NCI-H526 (cell line): ENCODE measurements around the gene EIF4A3.
A peak's percentile ranks its signal among the peaks of the same experiment; 100 is the strongest.

Experiments used
- DNase-seq, 2 experiments: peaks; one replicate each; lab custom pipeline; 2025; lab: John Stamatoyannopoulos, UW

EIF4A3 gene

DNA sequence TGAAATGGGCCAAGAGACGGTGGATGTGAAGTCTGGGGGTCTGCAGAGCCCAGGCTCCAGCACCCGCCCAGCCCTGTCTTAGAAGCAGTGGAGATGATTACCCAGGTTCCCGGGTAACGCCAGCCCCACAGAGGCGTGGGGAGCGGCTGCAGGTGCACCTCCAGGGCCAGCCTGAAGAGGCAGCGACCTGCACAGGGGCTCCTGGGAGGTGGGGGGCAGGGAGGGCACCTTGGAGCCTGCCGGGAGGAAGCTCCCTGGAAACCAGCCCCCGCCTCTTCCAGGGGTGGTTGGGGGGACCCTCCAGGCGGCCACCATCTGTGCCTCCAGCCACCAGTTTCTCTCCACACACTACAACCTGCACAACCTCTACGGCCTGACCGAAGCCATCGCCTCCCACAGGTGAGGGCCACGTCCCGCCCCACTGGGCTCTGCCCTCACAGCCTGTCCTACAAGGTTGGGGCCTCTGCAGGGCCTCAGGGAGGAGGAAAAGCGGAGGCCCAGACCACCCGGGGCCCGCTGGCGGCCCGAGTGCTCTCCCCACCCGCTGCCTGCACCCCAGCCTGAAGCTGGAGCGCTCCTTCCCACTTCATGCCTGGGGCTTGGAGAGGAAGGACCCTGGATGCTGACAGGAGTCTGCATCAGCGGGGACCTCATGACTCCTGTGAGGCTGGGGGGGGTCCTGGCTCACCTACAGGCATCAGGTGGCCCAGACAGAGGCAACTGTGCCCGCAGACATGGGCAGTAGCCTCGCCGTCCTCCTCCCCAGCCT, 35.0 kb downstream of the EIF4A3 start:
- peak in 1 of 2 experiments; percentile 21 for DNase-seq

- no peak for DNase-seq
Observed at GRCh38 chr17:80110927-80111701, 35.8 kb downstream of the EIF4A3 start.

GRCh38 chr17:80110447-80110812, 36.5 kb downstream of the EIF4A3 start:
- no peak for DNase-seq

- DNase-seq: peak in 1 of 2 experiments; percentile 55
Observed at GRCh38 chr17:80109713-80110446, 37.0 kb downstream of the EIF4A3 start.

DNA sequence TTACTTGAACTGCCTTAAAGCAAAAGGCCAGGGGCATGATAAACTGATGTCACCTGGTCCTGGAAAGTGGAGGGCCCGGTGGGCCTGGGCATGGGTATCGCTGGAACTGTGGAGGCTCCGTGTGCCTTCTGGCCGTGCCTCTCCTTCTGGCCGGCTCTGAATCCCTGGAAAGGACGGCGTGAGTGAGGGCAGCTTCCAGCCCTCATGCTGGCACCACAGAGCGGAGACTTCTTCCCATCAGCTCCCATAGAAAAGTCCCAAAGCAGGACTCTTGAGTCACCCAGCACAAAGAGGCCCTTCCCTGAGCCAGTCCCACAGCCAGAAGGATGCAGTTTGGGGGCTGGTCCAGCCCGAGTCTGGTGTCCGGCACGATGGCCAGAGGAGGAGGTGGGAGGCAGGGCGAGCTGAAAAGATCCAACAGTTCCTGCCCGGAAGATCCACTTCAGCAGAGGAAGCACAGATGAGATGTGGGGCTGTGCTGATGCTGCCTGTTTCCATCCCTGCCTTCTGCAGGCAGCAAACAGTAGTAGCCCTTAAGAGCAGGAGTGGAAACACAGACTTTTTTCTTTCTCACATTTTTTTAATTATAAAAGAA, 37.8 kb downstream of the EIF4A3 start:
- no peak for DNase-seq

- no peak for DNase-seq
Observed at GRCh38 chr17:80108036-80108971, 38.6 kb downstream of the EIF4A3 start.

- DNase-seq: no peak
Observed at GRCh38 chr17:80107231-80108021, 39.5 kb downstream of the EIF4A3 start.

DNA sequence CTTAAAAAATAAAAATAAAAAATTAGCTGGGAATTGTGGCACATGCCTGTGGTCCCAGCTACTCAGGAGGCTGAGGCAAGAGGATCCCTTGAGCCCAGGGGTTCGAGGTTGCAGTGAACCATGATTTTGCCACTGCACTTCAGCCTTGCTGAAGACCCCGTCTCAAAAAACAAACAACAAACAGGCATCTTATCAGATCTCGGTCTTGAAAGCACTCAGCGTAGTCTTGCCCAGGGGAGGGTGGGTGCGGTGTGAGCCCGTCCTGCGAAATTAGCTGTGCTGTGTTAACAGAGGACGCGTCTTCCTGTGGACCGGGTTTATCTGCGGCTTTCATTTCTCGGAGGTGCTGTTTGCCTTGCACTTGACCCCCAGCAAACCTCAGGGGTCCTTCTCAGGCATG, 40.2 kb downstream of the EIF4A3 start:
- no peak for DNase-seq

DNA sequence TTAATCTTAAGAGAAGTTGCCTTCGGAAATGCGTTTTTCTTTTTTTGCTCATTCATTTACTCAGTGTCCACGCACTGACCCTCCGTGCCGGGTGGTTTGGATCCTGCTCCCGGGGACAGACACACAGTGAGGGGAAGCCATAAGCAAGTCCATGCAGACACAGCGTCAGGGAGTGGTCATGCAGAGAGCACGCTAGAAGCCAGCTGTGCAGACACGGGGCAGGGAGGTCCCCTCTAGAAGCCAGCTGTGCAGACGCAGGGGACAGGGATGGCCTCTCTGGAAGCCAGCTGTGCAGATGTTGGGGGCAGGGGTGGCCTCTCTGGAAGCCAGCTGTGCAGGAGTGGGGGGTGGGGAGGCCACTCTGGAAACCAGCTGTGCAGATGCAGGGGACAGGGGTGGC, 40.8 kb downstream of the EIF4A3 start:
- no peak for DNase-seq

DNA sequence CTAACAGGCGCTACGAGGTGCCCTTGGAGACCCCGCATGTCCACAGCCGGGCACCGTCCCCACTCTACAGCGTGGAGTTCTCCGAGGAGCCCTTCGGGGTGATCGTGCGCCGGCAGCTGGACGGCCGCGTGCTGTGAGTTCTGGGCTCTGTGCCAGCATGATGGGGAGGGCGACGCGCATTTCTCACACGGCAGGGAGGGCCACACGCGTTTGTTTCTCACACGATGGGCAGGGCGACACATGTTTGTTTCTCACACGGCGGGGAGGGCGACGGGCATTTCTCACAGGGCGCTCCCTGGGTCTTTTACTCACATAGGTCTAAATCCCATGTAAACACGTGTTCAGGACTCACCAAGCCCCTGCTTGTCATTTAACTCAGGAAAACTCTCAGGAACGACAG, 41.2 kb downstream of the EIF4A3 start:
- DNase-seq: no peak

DNA sequence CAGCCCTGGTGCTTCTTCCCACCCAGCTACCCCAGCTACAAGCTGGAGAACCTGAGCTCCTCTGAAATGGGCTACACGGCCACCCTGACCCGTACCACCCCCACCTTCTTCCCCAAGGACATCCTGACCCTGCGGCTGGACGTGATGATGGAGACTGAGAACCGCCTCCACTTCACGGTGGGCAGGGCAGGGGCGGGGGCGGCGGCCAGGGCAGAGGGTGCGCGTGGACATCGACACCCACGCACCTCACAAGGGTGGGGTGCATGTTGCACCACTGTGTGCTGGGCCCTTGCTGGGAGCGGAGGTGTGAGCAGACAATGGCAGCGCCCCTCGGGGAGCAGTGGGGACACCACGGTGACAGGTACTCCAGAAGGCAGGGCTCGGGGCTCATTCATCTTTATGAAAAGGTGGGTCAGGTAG, 42.0 kb downstream of the EIF4A3 start:
- no peak for DNase-seq

DNA sequence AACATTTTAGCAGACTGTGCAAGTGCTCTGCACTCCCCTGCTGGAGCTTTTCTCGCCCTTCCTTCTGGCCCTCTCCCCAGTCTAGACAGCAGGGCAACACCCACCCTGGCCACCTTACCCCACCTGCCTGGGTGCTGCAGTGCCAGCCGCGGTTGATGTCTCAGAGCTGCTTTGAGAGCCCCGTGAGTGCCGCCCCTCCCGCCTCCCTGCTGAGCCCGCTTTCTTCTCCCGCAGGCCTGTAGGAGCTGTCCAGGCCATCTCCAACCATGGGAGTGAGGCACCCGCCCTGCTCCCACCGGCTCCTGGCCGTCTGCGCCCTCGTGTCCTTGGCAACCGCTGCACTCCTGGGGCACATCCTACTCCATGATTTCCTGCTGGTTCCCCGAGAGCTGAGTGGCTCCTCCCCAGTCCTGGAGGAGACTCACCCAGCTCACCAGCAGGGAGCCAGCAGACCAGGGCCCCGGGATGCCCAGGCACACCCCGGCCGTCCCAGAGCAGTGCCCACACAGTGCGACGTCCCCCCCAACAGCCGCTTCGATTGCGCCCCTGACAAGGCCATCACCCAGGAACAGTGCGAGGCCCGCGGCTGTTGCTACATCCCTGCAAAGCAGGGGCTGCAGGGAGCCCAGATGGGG, 42.5 kb downstream of the EIF4A3 start:
- DNase-seq: peak in 1 of 2 experiments; percentile 52

- no peak for DNase-seq
Observed at GRCh38 chr17:80103449-80104085, 43.4 kb downstream of the EIF4A3 start.

GRCh38 chr17:80102664-80103448, 44.1 kb downstream of the EIF4A3 start:
- no peak for DNase-seq

DNA sequence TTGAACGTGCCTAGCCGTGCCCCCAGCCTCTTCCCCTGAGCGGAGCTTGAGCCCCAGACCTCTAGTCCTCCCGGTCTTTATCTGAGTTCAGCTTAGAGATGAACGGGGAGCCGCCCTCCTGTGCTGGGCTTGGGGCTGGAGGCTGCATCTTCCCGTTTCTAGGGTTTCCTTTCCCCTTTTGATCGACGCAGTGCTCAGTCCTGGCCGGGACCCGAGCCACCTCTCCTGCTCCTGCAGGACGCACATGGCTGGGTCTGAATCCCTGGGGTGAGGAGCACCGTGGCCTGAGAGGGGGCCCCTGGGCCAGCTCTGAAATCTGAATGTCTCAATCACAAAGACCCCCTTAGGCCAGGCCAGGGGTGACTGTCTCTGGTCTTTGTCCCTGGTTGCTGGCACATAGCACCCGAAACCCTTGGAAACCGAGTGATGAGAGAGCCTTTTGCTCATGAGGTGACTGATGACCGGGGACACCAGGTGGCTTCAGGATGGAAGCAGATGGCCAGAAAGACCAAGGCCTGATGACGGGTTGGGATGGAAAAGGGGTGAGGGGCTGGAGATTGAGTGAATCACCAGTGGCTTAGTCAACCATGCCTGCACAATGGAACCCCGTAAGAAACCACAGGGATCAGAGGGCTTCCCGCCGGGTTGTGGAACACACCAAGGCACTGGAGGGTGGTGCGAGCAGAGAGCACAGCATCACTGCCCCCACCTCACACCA, 44.8 kb downstream of the EIF4A3 start:
- peak in 1 of 2 experiments; percentile 60 for DNase-seq

- peak; percentile 35 to 92 for DNase-seq
Observed at GRCh38 chr17:80101011-80101945, 45.6 kb downstream of the EIF4A3 start, which contains the start of gene GAA. Gene GAA, plus strand, starts transcription at chr17:80101581. Its CDS starts 3,006 bp downstream, at chr17:80104587.

- no peak for DNase-seq
Observed at GRCh38 chr17:80100035-80100323, 46.9 kb downstream of the EIF4A3 start.
